ENCODE measurements around the gene SFTPB.

SFTPB gene

DNA sequence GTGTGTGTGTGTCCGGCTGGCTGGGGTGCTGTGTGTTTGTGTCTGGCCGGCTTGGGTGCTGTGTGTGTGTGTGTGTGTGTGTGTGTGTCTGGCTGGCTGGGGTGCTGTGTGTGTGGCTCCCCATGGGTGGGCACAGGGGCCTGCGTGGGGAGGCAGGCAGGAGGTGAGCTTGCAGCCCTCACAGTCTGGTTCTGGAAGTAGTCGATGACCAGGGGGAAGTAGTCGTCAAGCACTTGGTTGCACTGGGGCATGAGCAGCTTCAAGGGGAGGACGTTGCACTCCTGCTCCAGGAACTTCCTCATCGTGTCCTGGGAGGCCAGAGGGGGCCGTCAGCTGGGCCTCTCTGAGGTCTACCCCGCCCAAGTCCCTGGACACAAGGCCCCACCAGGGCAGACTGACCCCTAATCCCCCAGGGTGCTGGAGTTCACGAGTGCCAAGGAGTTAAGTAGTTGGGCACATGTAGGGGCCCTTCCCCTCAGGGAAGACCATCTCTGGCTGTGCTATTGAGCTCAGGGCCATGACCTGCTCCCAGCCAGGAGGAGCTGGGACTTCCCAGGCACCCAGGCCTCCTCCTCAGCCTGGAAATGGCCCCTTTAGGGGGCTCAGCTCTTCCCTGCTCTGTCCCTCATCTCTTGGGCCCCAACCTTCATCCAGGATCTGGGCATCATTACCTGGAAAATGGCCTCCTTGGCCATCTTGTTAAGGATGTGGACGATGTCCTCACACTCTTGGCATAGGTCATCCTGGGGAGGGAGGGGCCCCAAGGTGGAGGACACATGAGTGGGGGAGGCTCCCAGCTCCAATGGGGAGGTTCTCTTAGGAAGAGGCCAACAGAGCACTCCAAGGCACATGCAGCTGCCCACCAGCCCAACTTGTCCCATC is 1.3 kb downstream of the SFTPB start:
- TF ChIP-seq CTCF (conservative IDR thresholded peaks at IDR 0.05; ENCODE audit: low read depth), result no peak
- ChIA-PET POLR2A (ENCODE audit: low non-redundant PET) (no interaction called here), CTCF (no interaction called here)
- no peak for DNase-seq (ENCODE audit: low spot score)
- no peak overlapping the region for H3K27ac ChIP-seq

DNA sequence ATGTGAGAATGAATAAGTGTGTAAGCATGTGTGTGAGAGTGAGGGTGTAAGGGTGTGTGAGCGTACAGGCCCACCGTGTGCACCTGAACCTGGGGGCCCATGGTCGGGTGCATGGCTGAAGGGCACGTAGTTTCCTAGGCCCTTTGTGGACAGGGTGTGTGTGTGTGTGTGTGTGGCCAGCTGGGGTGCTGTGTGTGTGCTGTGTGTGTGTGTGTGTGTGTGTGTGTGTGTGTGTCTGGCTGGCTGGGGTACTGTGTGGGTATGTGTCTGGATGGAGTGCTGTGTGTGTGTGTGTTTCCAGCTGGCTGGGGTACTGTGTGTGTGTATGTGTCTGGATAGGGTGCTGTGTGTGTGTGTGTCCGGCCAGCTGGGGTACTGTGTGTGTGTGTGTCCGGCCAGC is 2.0 kb downstream of the SFTPB start:
- no peak overlapping the region for H3K27ac ChIP-seq
- no peak for DNase-seq (ENCODE audit: low spot score)
- ChIA-PET CTCF (no interaction called here), POLR2A (ENCODE audit: low non-redundant PET) (no interaction called here)
- TF ChIP-seq CTCF (conservative IDR thresholded peaks at IDR 0.05; ENCODE audit: low read depth), result no peak

DNA sequence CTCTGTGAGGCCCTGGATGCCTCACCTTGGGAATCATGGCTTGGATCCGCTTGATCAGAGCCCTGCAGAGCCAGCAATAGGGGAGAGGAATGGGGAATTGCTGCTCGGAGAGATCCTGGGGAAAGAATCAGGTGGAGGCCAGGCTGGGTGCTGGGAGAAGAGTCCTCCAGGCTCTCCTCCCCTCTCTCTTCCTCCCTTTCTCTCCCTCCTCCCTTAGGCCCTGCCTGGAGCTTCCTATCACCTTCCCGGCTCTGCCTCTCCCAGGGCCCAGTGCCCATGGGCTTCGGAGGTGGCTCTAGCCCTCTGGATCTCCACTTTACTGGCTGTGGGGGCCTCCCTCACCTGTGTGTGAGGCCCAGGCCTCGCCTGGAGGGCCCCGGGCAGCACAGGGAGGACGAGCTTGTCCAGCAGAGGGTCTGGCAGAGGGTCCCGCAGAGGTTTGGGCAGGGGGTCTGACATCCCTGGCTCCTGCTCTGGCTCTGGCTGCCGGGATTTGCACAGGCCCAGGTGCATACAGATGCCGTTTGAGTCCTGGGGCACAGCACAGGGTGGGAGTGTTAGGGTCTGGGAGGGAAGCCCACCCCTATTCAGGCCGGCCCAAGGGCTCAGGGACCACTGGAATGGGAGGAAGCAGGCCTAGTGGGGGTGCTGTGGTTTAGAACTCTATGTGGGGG is 2.6 kb downstream of the SFTPB start:
- TF ChIP-seq CTCF (conservative IDR thresholded peaks at IDR 0.05; ENCODE audit: low read depth), result no peak
- ChIA-PET POLR2A (ENCODE audit: low non-redundant PET) (no interaction called here), CTCF (interaction anchor here (0.6 kb wide), 1 partner anchor 14 kb away, joined by 3 read pairs; no protein-coding TSS in a partner anchor)
- no peak for DNase-seq (ENCODE audit: low spot score)
- H3K27ac ChIP-seq, result no peak overlapping the region

- POLR2A ChIA-PET (ENCODE audit: low non-redundant PET), result no interaction called here
- no peak for TF ChIP-seq CTCF (conservative IDR thresholded peaks at IDR 0.05; ENCODE audit: low read depth)
- CTCF ChIA-PET, result interaction anchor here (0.7 kb wide), 1 partner anchor 93 kb away, joined by 3 read pairs; no protein-coding TSS in a partner anchor
- no peak for DNase-seq (ENCODE audit: low spot score)
- no peak overlapping the region for H3K27ac ChIP-seq
Observed at GRCh38 chr2:85663594-85664565, 4.1 kb downstream of the SFTPB start.

- TF ChIP-seq CTCF (conservative IDR thresholded peaks at IDR 0.05; ENCODE audit: low read depth), result no peak
- ChIA-PET CTCF (no interaction called here), POLR2A (ENCODE audit: low non-redundant PET) (no interaction called here)
- DNase-seq (ENCODE audit: low spot score), result peak; percentile 52
- H3K27ac ChIP-seq, result peak overlapping the region; percentile 51
Observed at GRCh38 chr2:85662899-85663593, 5.0 kb downstream of the SFTPB start.

Data from RWPE1 (cell line).